GM12891 (cell line): Measurements from ENCODE around the gene HIPK2.

Experiments used
- PAX5 ChIP-seq: IDR thresholded peaks from 2 replicates; pipeline ENCODE4 v1.6.1; 2011; ENCODE audit warnings: low read length, moderate library complexity, mild to moderate bottlenecking; ENCODE audit not compliant: insufficient read depth, severe bottlenecking
- POLR2A ChIP-seq: IDR thresholded peaks from 2 replicates; pipeline ENCODE4 v1.6.1; 2011; ENCODE audit warnings: low read depth, low read length, control low read depth
- POLR2AphosphoS5 ChIP-seq: IDR thresholded peaks from 2 replicates; pipeline ENCODE4 v1.6.1; 2011; ENCODE audit warnings: low read depth, low read length, control low read depth
- SPI1 ChIP-seq: IDR thresholded peaks from 2 replicates; pipeline ENCODE4 v1.6.1; 2011; ENCODE audit warnings: low read depth, low read length, control low read depth
- TAF1 ChIP-seq: IDR thresholded peaks from 2 replicates; pipeline ENCODE4 v1.6.1; 2011; ENCODE audit warnings: low read depth, low read length, control low read depth

GRCh38 chr7:139525750-139526149 is 252.0 kb downstream of the HIPK2 start:
- TF ChIP-seq POLR2AphosphoS5: no peak
- no peak for TF ChIP-seq POLR2A
- no peak for TF ChIP-seq TAF1
- TF ChIP-seq SPI1: no peak
- no peak for TF ChIP-seq PAX5
